HG03439 (cell line): ENCODE data around the gene CAPZA1.

Experiments
- ATAC-seq: cut with Tn5 transposase; IDR thresholded peaks from one replicate; pipeline ENCODE4 v1.9.1; 2021; ENCODE audit warnings: mild to moderate bottlenecking, moderate library complexity; ENCODE audit not compliant: unreplicated experiment

The CAPZA1 gene

GRCh38 chr1:112712191-112712590, 92.6 kb downstream of the CAPZA1 start:
- no peak for ATAC-seq

GRCh38 chr1:112712701-112713128, 93.1 kb downstream of the CAPZA1 start:
- no peak for ATAC-seq

GRCh38 chr1:112713466-112714312, 94.1 kb downstream of the CAPZA1 start:
- ATAC-seq: no peak

DNA sequence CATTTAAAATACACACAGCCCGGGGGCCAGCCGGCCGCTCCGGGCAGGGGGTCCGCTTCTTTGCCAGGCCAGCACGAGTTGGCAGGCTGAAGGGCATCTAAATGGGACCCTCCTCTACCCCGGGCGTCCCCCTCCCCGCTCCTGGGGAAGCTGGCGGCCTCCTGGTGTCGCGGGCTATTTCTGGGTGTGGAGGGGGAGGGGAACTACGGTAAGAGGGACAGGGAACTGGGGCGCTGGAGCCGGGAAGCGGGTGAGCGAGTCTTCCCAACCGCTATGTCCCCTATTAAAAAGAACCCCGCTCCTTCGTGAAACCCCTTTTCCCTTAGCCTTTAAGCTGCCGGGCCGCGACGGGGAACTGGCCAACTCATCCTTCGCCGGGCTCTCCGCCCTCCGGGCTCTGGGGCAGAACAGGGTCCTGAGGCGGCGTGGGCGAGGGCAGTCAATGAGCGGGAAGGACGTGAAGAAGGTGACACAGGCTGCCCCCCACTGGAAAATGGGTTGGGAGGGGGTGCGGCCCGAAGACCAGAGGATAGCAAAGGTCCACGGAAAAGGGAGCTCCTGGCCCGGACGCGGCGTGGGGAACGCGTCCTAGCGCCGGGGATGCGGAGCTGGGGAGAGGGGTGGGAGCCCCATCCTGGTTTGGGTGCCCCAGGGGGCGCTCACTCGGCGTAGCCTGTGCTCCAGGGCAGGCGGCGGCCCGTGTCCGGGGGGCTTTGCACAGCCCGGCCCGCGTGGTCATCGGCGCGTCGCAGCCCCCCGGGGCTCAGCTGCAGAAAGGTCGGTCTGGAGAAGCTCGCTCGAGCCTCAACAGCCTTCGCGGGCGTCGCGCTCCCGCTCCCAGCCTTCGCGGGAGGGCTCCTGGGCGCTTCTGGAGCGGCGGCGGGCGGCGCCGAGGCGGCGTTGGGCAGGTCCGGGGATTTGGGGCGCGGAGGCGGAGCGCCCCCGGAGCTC, 95.0 kb downstream of the CAPZA1 start:
- peak; percentile 4 for ATAC-seq

- peak; percentile 79 for ATAC-seq
Observed at GRCh38 chr1:112715264-112716053, 95.8 kb downstream of the CAPZA1 start, which contains the start of gene PPM1J. TSS of gene PPM1J (minus strand) at chr1:112715332. CDS start at chr1:112715301, 31 bp downstream.

DNA sequence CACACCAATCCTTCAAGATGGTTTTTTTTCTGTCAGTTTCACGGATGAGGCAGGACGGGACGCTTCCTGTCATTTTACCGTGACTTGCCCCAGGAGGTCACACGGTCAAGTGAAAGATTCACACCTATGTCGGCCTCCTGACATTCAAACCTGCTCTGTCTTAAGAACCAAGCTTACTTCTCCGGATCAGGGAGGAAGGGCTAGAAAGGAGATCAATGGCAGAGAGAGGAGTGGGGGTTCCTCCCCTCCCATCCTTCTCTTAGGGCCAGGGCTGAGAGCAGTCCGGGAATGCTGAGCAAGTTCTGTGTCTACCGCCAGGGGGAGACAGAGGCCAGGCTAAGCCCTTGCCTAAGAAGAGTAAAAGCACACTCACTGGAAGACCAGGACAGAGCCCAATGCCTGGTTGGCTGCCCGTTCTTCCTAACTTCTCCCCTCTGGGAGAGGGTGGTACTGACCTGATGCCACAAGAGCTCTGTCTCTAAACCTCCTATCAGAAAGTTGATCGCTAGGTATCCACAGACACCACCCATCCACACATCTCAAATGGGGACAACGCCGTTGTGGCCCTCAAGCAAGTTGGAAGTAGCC, 96.6 kb downstream of the CAPZA1 start:
- peak; percentile 36 for ATAC-seq

- no peak for ATAC-seq
Observed at GRCh38 chr1:112717263-112717873, 97.7 kb downstream of the CAPZA1 start.

DNA sequence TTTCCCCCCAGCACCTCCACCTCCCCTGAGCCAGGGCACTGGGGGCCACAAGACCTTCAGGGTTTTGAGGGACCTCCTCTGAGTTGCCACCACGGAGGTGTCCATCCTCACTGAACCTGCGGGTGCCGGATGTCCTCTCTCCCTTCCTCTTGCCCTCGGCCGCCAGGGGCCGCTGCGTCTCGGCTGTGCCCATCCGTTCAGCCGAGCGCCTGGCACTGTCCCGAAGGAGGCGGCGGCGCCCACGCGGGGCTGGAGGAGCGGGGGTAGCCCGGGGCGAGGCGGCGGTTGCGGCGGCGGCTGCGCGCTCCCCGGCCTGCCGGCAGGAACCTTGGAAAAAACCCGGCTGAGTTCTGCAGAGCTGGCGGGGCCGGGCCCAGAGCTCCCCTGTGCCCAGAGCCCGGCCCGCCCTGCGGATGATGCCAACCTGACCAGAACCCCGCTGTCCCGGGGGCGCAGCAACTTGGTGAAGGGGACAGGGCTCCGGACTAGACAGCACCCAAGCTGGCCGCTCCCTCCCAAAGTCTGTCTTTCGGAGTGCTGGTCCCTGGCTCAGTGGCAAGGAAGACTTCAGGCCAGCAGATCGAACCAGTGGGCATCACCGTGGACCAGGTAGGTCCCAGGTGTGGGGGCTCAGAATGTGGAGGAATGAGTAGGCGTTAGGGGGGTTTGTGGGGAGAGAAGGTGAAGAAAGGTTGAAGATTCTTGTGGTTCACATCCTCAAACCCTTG, 99.2 kb downstream of the CAPZA1 start:
- no peak for ATAC-seq

DNA sequence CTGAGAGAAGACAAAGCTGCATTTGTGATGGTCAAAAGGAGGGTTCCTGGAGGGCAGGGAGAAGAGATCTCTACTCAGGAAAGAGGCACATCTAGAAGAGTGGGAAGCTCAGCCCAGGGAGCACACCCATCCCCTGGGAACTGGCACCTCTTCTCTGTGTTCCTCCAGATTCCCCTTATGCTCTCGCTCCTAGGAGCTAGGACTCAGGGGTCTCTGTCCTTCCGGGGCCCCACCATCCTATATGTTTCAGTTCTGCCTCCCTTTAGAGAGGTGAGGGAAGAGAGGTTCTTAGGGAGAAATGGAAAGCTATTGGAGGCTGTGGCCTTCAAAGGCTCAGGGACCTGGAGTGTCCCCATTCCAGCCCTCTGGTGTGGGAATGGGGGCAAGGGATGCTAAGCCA, 100.1 kb downstream of the CAPZA1 start:
- no peak for ATAC-seq

GRCh38 chr1:112720800-112721199, 101.2 kb downstream of the CAPZA1 start:
- ATAC-seq: no peak
